Measurements from ENCODE around the gene NCOR1. TPM values are rescaled to one million over a fixed set of nuclear protein-coding genes. Genes with fewer than 3 reads are reported as not detected.

The NCOR1 gene
- total and polyA plus RNA-seq, 2 of the 13 experiments (the other 11 are each of a cell fraction or from before 2014, with no cell fraction given), result 57.0 to 71.7 TPM

GRCh38 chr17:15999141-15999973, 216.0 kb downstream of the NCOR1 start, which contains the start of the genes TTC19 and ZSWIM7 (continued):
- TF ChIP-seq ZNF333 (CRISPR knock-in tag; IDR thresholded peaks at IDR 0.05; ENCODE audit: borderline replicate concordance), result peak; percentile 91
- TF ChIP-seq ZNF256 (CRISPR knock-in tag; conservative IDR thresholded peaks at IDR 0.05), result no peak
- TF ChIP-seq IRF9 (CRISPR knock-in tag; IDR thresholded peaks at IDR 0.05; ENCODE audit: borderline replicate concordance), result peak; percentile 94; the same call in 1 of the 2 replicates
- peak; percentile 83; the same call in 1 of the 3 replicates for TF ChIP-seq MXI1 (IDR thresholded peaks at IDR 0.05; ENCODE audit: borderline replicate concordance, low read depth, low read length)
- TF ChIP-seq ZNF552 (CRISPR knock-in tag; IDR thresholded peaks at IDR 0.05; ENCODE audit: borderline replicate concordance), result peak; percentile 66
- no peak for TF ChIP-seq MEIS1 (CRISPR knock-in tag; IDR thresholded peaks at IDR 0.05; ENCODE audit: borderline replicate concordance)
- peak; percentile 89 for TF ChIP-seq ATF1 (CRISPR knock-in tag; IDR thresholded peaks at IDR 0.05)
- TF ChIP-seq TRIM24 (CRISPR knock-in tag; IDR thresholded peaks at IDR 0.05), result no peak
- TF ChIP-seq ZFP36L1 (CRISPR knock-in tag; IDR thresholded peaks at IDR 0.05), result no peak; the same call in 1 of the 2 replicates
- TF ChIP-seq PHF20 (CRISPR knock-in tag; IDR thresholded peaks at IDR 0.05), result peak; percentile 69
- no peak for TF ChIP-seq ZNF577 (CRISPR knock-in tag; IDR thresholded peaks at IDR 0.05; ENCODE audit: borderline replicate concordance, low read depth)
- no peak for TF ChIP-seq ZNF24 (IDR thresholded peaks at IDR 0.05)
- no peak for TF ChIP-seq TBP (CRISPR knock-in tag; IDR thresholded peaks at IDR 0.05)
- TF ChIP-seq ZNF230 (CRISPR knock-in tag; IDR thresholded peaks at IDR 0.05), result no peak; the same call in 1 of the 2 replicates
- TF ChIP-seq ZNF343 (CRISPR knock-in tag; IDR thresholded peaks at IDR 0.05), result no peak
- no peak for TF ChIP-seq ZBTB40 (IDR thresholded peaks at IDR 0.05)
- TF ChIP-seq ZBTB40 (CRISPR knock-in tag; IDR thresholded peaks at IDR 0.05), result peak; percentile 87
- TF ChIP-seq RARG (CRISPR knock-in tag; IDR thresholded peaks at IDR 0.05; ENCODE audit: low read depth), result no peak
- no peak for TF ChIP-seq XBP1 (CRISPR knock-in tag; IDR thresholded peaks at IDR 0.05)
